Testis (tissue), 2 donors: ENCODE data around the gene VEZT.

Experiments used
- POLR2A ChIP-seq: fragments of 450-650 bp; IDR thresholded peaks from one replicate; pipeline ENCODE4 v1.6.1; 2017; ENCODE audit warnings: antibody characterized with exemption, mild to moderate bottlenecking, moderate library complexity
- TF ChIP-seq, protein P1 (sequence below), 3 experiments: fragments of 450-650 bp in 2 of 3; fragments of 200-600 bp in 1 of 3; sonication (generic) in 1 of 3; IDR thresholded peaks; one replicate each; pipeline ENCODE4 v1.5.1; 2016 to 2019; ENCODE audit warnings: antibody characterized with exemption in 3 of 3, mild to moderate bottlenecking in 2 of 3, moderate library complexity in 1 of 3

DNA sequence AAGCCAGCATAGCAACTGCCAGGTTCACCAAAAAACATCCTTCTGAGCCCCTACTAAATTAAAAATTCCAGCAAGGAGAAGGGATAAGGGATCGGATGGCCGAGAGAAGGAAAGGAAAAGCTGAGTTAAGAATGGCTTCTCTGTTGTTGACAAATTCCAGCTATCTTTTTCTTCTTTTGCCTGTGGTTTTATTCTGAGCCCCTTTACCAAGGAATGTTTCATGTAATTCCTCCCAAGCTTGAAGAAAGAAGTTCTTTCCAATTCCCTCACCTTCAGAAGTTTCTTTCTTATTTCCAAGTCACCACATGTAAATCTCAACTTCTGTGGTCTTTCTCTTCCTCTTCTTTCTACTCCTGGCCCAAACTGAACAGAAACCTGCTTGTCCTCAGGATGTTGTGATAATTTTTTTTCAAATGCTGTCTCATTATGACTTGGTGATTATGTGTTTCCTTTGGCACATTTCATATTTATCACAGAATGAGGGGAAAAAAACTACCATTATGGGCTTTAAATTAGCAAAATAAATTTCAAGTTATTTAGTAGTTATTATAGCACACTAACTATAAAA lies 40.3 kb upstream of the VEZT start:
- TF ChIP-seq POLR2A, result no peak
- TF ChIP-seq, protein P1, sequence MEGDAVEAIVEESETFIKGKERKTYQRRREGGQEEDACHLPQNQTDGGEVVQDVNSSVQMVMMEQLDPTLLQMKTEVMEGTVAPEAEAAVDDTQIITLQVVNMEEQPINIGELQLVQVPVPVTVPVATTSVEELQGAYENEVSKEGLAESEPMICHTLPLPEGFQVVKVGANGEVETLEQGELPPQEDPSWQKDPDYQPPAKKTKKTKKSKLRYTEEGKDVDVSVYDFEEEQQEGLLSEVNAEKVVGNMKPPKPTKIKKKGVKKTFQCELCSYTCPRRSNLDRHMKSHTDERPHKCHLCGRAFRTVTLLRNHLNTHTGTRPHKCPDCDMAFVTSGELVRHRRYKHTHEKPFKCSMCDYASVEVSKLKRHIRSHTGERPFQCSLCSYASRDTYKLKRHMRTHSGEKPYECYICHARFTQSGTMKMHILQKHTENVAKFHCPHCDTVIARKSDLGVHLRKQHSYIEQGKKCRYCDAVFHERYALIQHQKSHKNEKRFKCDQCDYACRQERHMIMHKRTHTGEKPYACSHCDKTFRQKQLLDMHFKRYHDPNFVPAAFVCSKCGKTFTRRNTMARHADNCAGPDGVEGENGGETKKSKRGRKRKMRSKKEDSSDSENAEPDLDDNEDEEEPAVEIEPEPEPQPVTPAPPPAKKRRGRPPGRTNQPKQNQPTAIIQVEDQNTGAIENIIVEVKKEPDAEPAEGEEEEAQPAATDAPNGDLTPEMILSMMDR (IDR thresholded peaks at IDR 0.05), result no peak
